ENCODE data around the gene ESYT2.

ESYT2 gene

GRCh38 chr7:158758586-158759244 lies 70.6 kb downstream of the ESYT2 start:
- H3K36me3 ChIP-seq (ENCODE audit: control insufficient read depth, low read depth, low read length): peaks cover 20% of the 10 kb centered on the region
- no peak overlapping the region for H3K4me3 ChIP-seq (ENCODE audit: low read length)
- no peak overlapping the region for H3K27ac ChIP-seq (ENCODE audit: low read length)

DNA sequence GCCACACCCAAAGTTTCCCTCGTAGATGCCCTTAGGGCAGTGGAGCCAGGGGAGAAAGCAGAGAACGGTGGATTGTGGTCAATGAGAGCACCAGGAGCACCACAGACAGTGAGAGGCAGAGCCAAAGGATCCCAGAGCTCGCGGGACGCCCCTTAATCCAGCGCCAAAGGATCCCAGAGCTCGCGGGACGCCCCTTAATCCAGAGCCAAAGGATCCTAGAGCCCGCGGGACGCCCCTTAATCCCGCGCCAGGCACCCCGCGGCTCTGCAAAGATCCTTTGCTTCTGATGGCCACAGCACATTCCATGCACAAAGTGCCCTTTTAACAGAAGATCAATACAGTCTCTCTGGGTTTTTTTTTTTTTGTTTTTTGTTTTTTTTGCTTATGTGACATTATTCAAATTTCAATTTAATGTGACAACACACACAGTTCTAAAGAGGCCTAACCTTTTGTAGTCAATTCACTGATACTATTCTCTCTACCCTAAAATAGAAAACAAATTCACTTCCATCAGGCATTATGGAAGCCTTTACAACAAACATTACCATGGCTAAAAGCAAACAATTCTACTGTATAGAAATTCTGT lies 71.8 kb downstream of the ESYT2 start:
- no peak overlapping the region for H3K27ac ChIP-seq (ENCODE audit: low read length)
- peaks cover 20% of the 10 kb centered on the region for H3K36me3 ChIP-seq (ENCODE audit: control insufficient read depth, low read depth, low read length)
- no peaks in the 10 kb centered on the region for H3K27me3 ChIP-seq (ENCODE audit: control insufficient read depth, insufficient read depth, low read length)
- no peaks in the 10 kb centered on the region for H3K4me1 ChIP-seq (ENCODE audit: control insufficient read depth, low read depth, low read length)
- H3K9ac ChIP-seq (ENCODE audit: low read length): no peak overlapping the region
- no peaks in the 10 kb centered on the region for H3K9me3 ChIP-seq (ENCODE audit: control insufficient read depth, low read depth, low read length)
- no peak overlapping the region for H3K4me3 ChIP-seq (ENCODE audit: low read length)

More at GRCh38 chr7:158758586-158759244, 70.6 kb downstream of the ESYT2 start:
- Histone ChIP-seq H3K9ac (ENCODE audit: low read length) (no peak overlapping the region), H3K4me1 (ENCODE audit: control insufficient read depth, low read depth, low read length) (no peaks in the 10 kb centered on the region), H3K27me3 (ENCODE audit: control insufficient read depth, insufficient read depth, low read length) (no peaks in the 10 kb centered on the region), H3K9me3 (ENCODE audit: control insufficient read depth, low read depth, low read length) (no peaks in the 10 kb centered on the region)

- H3K27me3 ChIP-seq (ENCODE audit: control insufficient read depth, insufficient read depth, low read length): no peaks in the 10 kb centered on the region
- H3K27ac ChIP-seq (ENCODE audit: low read length): no peak overlapping the region
- H3K9ac ChIP-seq (ENCODE audit: low read length): no peak overlapping the region
- H3K9me3 ChIP-seq (ENCODE audit: control insufficient read depth, low read depth, low read length): no peaks in the 10 kb centered on the region
- H3K36me3 ChIP-seq (ENCODE audit: control insufficient read depth, low read depth, low read length): peaks cover 20% of the 10 kb centered on the region
- H3K4me1 ChIP-seq (ENCODE audit: control insufficient read depth, low read depth, low read length): no peaks in the 10 kb centered on the region
- no peak overlapping the region for H3K4me3 ChIP-seq (ENCODE audit: low read length)
Observed at GRCh38 chr7:158754746-158755444, 74.4 kb downstream of the ESYT2 start.

DNA sequence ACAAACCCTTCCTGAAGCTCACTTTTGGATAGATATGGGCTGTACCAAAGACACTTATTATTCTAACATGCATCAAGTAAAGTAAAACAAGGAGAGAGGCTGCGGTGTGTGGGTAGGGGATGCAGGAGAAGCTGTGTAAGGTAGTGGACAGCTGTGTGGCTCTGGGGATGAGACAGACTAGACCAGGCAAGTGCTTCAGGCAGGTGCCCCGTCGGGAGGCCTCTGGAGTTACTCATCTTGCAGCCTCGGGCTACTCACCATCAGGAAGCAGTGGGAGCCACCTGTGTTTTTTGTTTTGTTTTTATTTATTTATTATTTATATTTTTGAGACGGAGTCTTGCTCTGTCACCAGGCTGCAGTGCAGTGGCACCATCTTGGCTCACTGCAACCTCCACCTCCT lies 75.4 kb downstream of the ESYT2 start:
- H3K27ac ChIP-seq (ENCODE audit: low read length): no peak overlapping the region
- H3K36me3 ChIP-seq (ENCODE audit: control insufficient read depth, low read depth, low read length): peaks cover 18% of the 10 kb centered on the region
- no peaks in the 10 kb centered on the region for H3K4me1 ChIP-seq (ENCODE audit: control insufficient read depth, low read depth, low read length)

DNA sequence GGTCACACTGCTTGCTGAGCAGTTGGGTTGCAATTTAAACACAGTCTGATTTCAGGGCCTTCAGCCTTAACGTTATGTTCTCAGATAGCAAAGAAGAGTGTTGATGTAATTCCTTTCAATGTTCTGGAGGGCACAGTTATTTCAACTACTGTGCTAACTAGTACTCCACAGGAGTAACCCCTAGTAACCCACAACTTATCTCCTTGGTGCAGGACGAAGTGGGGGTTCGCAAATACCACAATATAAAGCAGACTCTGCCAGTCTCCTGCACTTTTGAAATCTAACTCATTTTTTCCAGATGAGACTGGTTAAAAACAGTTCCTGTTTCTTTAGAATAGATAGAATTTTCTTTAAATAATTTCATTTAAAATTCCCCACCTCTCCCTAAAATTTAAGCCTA lies 77.6 kb downstream of the ESYT2 start:
- Histone ChIP-seq H3K4me3 (ENCODE audit: low read length) (no peak overlapping the region), H3K9ac (ENCODE audit: low read length) (no peak overlapping the region), H3K27ac (ENCODE audit: low read length) (no peak overlapping the region), H3K4me1 (ENCODE audit: control insufficient read depth, low read depth, low read length) (no peaks in the 10 kb centered on the region), H3K27me3 (ENCODE audit: control insufficient read depth, insufficient read depth, low read length) (no peaks in the 10 kb centered on the region), H3K36me3 (ENCODE audit: control insufficient read depth, low read depth, low read length) (peaks cover 17% of the 10 kb centered on the region), H3K9me3 (ENCODE audit: control insufficient read depth, low read depth, low read length) (no peaks in the 10 kb centered on the region)

More for the DNA sequence above, 75.4 kb downstream of the ESYT2 start:
- Histone ChIP-seq H3K4me3 (ENCODE audit: low read length) (no peak overlapping the region), H3K27me3 (ENCODE audit: control insufficient read depth, insufficient read depth, low read length) (no peaks in the 10 kb centered on the region), H3K9ac (ENCODE audit: low read length) (no peak overlapping the region), H3K9me3 (ENCODE audit: control insufficient read depth, low read depth, low read length) (no peaks in the 10 kb centered on the region)

- Histone ChIP-seq H3K36me3 (ENCODE audit: control insufficient read depth, low read depth, low read length) (peaks cover 18% of the 10 kb centered on the region), H3K27ac (ENCODE audit: low read length) (no peak overlapping the region), H3K4me3 (ENCODE audit: low read length) (no peak overlapping the region), H3K4me1 (ENCODE audit: control insufficient read depth, low read depth, low read length) (no peaks in the 10 kb centered on the region), H3K27me3 (ENCODE audit: control insufficient read depth, insufficient read depth, low read length) (no peaks in the 10 kb centered on the region), H3K9ac (ENCODE audit: low read length) (no peak overlapping the region), H3K9me3 (ENCODE audit: control insufficient read depth, low read depth, low read length) (no peaks in the 10 kb centered on the region)
Observed at GRCh38 chr7:158751199-158751598, 78.1 kb downstream of the ESYT2 start.

DNA sequence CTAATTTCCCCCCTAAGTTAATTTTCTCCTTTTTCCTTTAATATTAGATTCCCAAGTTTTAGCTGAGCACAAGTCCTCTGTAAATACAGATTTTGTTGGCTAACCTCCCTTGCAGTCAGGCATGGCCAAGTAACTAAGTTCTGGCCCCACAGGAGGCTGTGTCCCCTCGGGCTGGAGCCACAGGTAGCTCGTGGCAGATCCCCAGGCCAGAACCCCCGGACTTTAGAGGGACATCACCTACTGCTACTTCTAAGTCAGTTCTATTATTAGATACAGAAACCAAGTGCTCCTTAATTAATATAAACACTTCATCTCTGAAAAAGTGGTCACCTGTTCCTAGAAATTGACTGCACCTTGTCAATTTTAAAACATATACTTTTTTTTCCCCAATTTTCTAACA lies 78.6 kb downstream of the ESYT2 start:
- Histone ChIP-seq H3K9ac (ENCODE audit: low read length) (no peak overlapping the region), H3K36me3 (ENCODE audit: control insufficient read depth, low read depth, low read length) (peaks cover 21% of the 10 kb centered on the region), H3K27me3 (ENCODE audit: control insufficient read depth, insufficient read depth, low read length) (no peaks in the 10 kb centered on the region), H3K4me1 (ENCODE audit: control insufficient read depth, low read depth, low read length) (no peaks in the 10 kb centered on the region), H3K9me3 (ENCODE audit: control insufficient read depth, low read depth, low read length) (no peaks in the 10 kb centered on the region), H3K27ac (ENCODE audit: low read length) (no peak overlapping the region), H3K4me3 (ENCODE audit: low read length) (no peak overlapping the region)

GRCh38 chr7:158749396-158749795 lies 79.9 kb downstream of the ESYT2 start:
- no peak overlapping the region for H3K27ac ChIP-seq (ENCODE audit: low read length)
- H3K36me3 ChIP-seq (ENCODE audit: control insufficient read depth, low read depth, low read length): peaks cover 20% of the 10 kb centered on the region
- no peak overlapping the region for H3K9ac ChIP-seq (ENCODE audit: low read length)
- no peak overlapping the region for H3K4me3 ChIP-seq (ENCODE audit: low read length)
- no peaks in the 10 kb centered on the region for H3K9me3 ChIP-seq (ENCODE audit: control insufficient read depth, low read depth, low read length)
- H3K4me1 ChIP-seq (ENCODE audit: control insufficient read depth, low read depth, low read length): no peaks in the 10 kb centered on the region
- no peaks in the 10 kb centered on the region for H3K27me3 ChIP-seq (ENCODE audit: control insufficient read depth, insufficient read depth, low read length)

DNA sequence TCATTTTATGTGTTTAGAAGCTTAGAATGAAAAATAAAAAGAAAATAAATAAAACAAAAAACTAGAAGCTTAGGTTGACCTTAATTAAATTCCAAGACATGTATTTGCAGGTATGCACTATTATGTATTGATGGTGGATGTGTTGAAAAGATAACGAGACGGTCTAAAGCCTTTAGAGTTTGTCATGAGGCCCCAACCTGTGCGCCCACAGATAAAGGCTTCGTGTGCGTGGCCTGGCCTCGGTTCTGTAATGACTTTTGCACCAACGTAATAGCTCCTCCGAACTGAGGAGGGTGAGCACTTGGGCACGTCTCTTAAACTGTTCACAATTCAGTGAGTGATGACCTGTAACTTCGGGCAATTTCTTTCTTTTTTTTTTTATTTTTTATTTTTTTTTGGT lies 81.0 kb downstream of the ESYT2 start:
- Histone ChIP-seq H3K9ac (ENCODE audit: low read length) (no peak overlapping the region), H3K36me3 (ENCODE audit: control insufficient read depth, low read depth, low read length) (peaks cover 20% of the 10 kb centered on the region), H3K4me3 (ENCODE audit: low read length) (no peak overlapping the region), H3K27me3 (ENCODE audit: control insufficient read depth, insufficient read depth, low read length) (no peaks in the 10 kb centered on the region), H3K27ac (ENCODE audit: low read length) (no peak overlapping the region), H3K4me1 (ENCODE audit: control insufficient read depth, low read depth, low read length) (no peaks in the 10 kb centered on the region), H3K9me3 (ENCODE audit: control insufficient read depth, low read depth, low read length) (no peaks in the 10 kb centered on the region)

- Histone ChIP-seq H3K27me3 (ENCODE audit: control insufficient read depth, insufficient read depth, low read length) (no peaks in the 10 kb centered on the region), H3K27ac (ENCODE audit: low read length) (no peak overlapping the region), H3K36me3 (ENCODE audit: control insufficient read depth, low read depth, low read length) (peaks cover 21% of the 10 kb centered on the region), H3K4me3 (ENCODE audit: low read length) (no peak overlapping the region), H3K9ac (ENCODE audit: low read length) (no peak overlapping the region), H3K9me3 (ENCODE audit: control insufficient read depth, low read depth, low read length) (no peaks in the 10 kb centered on the region), H3K4me1 (ENCODE audit: control insufficient read depth, low read depth, low read length) (no peaks in the 10 kb centered on the region)
Observed at GRCh38 chr7:158747408-158747807, 81.9 kb downstream of the ESYT2 start.

- Histone ChIP-seq H3K4me3 (ENCODE audit: low read length) (no peak overlapping the region), H3K4me1 (ENCODE audit: control insufficient read depth, low read depth, low read length) (no peaks in the 10 kb centered on the region), H3K27ac (ENCODE audit: low read length) (no peak overlapping the region), H3K9ac (ENCODE audit: low read length) (no peak overlapping the region), H3K27me3 (ENCODE audit: control insufficient read depth, insufficient read depth, low read length) (no peaks in the 10 kb centered on the region), H3K36me3 (ENCODE audit: control insufficient read depth, low read depth, low read length) (peaks cover 23% of the 10 kb centered on the region), H3K9me3 (ENCODE audit: control insufficient read depth, low read depth, low read length) (no peaks in the 10 kb centered on the region)
Observed at GRCh38 chr7:158746957-158747356, 82.4 kb downstream of the ESYT2 start.
